Keratinocyte (primary cell): ENCODE measurements around the gene ERC1. TPM values are rescaled to one million over a fixed set of nuclear protein-coding genes. Genes with fewer than 3 reads are reported as not detected.
A peak's percentile ranks its signal among the peaks of the same experiment; 100 is the strongest.

Experiments
- DNase-seq: peaks from one replicate; pipeline ENCODE4 v3.0.0-alpha.2; 2011; ENCODE audit warnings: low read depth, missing footprints, low spot score
- FAIRE-seq: peaks from 2 replicates; lab custom pipeline; 2011; peaks lifted over from hg19 to GRCh38; lab: Jason Lieb, UNC
- H2AFZ ChIP-seq: 2 replicates; pipeline ENCODE4 v1.6.0; 2012; ENCODE audit warnings: low read length, control low read depth, inconsistent platforms; ENCODE audit not compliant: control insufficient read depth
- H3K27ac ChIP-seq: 2 replicates; pipeline ENCODE4 v1.5.1; 2011; ENCODE audit warnings: low read length; ENCODE audit not compliant: control insufficient read depth, insufficient read depth
- H3K27me3 ChIP-seq: 3 replicates; pipeline ENCODE4 v1.6.0; 2011; ENCODE audit warnings: low read length; ENCODE audit not compliant: control insufficient read depth, insufficient read depth; ENCODE audit errors: extremely low read depth
- H3K36me3 ChIP-seq, 2 experiments: 2 replicates in 1 of 2; 3 replicates in 1 of 2; pipeline ENCODE4 v1.5.1; 2011; ENCODE audit warnings: low read length in 2 of 2, mild to moderate bottlenecking in 1 of 2; ENCODE audit not compliant: control insufficient read depth in 2 of 2, insufficient read depth in 2 of 2; ENCODE audit errors: extremely low read depth in 1 of 2
- H3K4me1 ChIP-seq: 3 replicates; pipeline ENCODE4 v1.5.1; 2011; ENCODE audit warnings: low read length; ENCODE audit not compliant: control insufficient read depth, insufficient read depth; ENCODE audit errors: extremely low read depth
- H3K4me2 ChIP-seq: 3 replicates; pipeline ENCODE4 v1.6.0; 2011; ENCODE audit warnings: low read depth, low read length; ENCODE audit not compliant: control insufficient read depth, insufficient read depth; ENCODE audit errors: extremely low read depth
- H3K4me3 ChIP-seq, 3 experiments: fragments of 200-600 bp in 1 of 3; sonication (generic) in 1 of 3; 2 replicates in 2 of 3; 3 replicates in 1 of 3; pipeline ENCODE4 v1.5.1; 2011 to 2016; ENCODE audit warnings: low read length in 3 of 3, mild to moderate bottlenecking in 3 of 3, control low read depth in 2 of 3, inconsistent platforms in 1 of 3, low read depth in 1 of 3, mixed read lengths in 1 of 3, mixed run types in 1 of 3, moderate library complexity in 1 of 3; ENCODE audit not compliant: control insufficient read depth in 2 of 3, insufficient read depth in 2 of 3; ENCODE audit errors: extremely low read depth in 1 of 3
- H3K79me2 ChIP-seq: 2 replicates; pipeline ENCODE4 v1.6.0; 2012; ENCODE audit warnings: low read length; ENCODE audit not compliant: control insufficient read depth, insufficient read depth
- H3K9ac ChIP-seq: 3 replicates; pipeline ENCODE4 v1.6.0; 2011; ENCODE audit warnings: low read length; ENCODE audit not compliant: control insufficient read depth, insufficient read depth; ENCODE audit errors: extremely low read depth
- H3K9me1 ChIP-seq: 3 replicates; pipeline ENCODE4 v1.6.0; 2011; ENCODE audit warnings: low read length; ENCODE audit not compliant: control insufficient read depth, insufficient read depth; ENCODE audit errors: extremely low read depth
- H3K9me3 ChIP-seq: 2 replicates; pipeline ENCODE4 v1.5.1; 2012; ENCODE audit warnings: low read depth, low read length; ENCODE audit not compliant: control insufficient read depth
- H4K20me1 ChIP-seq: 3 replicates; pipeline ENCODE4 v1.6.0; 2011; ENCODE audit warnings: low read length; ENCODE audit not compliant: control insufficient read depth, insufficient read depth; ENCODE audit errors: extremely low read depth
- EZH2 ChIP-seq: IDR thresholded peaks from one replicate; pipeline ENCODE4 v1.6.1; 2012; ENCODE audit warnings: inconsistent platforms, mild to moderate bottlenecking, low read length, moderate library complexity
- dilution Hi-C: fragments of 300-500 bp; cut with MboI; formaldehyde crosslinking; loops from one replicate; pipeline ENCODE4 v1.7.0; 2020; ENCODE audit warnings: low sequenced_read_pairs; ENCODE audit not compliant: extremely low pct_ligation_motif_present
- polyA minus RNA-seq, 3 experiments: library from RNA; depleted of rRNA, polyadenylated mRNA; stranded (reverse); fragments of >200 nt; gene quantifications; 1 replicate in 1 of 3; 2 replicates in 1 of 3; 3 replicates in 1 of 3; pipeline ENCODE4 v1.2.3, GENCODE V29; 2011
- polyA plus RNA-seq, 5 experiments: library from polyadenylated mRNA; depleted of rRNA in 3 of 5; stranded (reverse) in 3 of 5; stranded (forward) in 1 of 5; unstranded in 1 of 5; fragments of >200 nt; gene quantifications; 1 replicate in 1 of 5; 2 replicates in 3 of 5; 3 replicates in 1 of 5; pipeline versions ENCODE4 v1.2.1 to v1.2.3, GENCODE V29; 2011 to 2012; ENCODE audit warnings: missing spikeins in 2 of 5, low read depth in 1 of 5, low replicate concordance in 1 of 5
- TF ChIP-seq, protein P1 (sequence below), 3 experiments: IDR thresholded peaks in 1 of 3; conservative IDR thresholded peaks in 1 of 3; optimal IDR thresholded peaks in 1 of 3; 2 replicates in 2 of 3; 3 replicates in 1 of 3; pipeline versions ENCODE3 to v1.5.1; 2011; ENCODE audit warnings: low read length in 3 of 3, mild to moderate bottlenecking in 3 of 3, moderate library complexity in 2 of 3, control low read depth in 1 of 3, inconsistent platforms in 1 of 3; ENCODE audit not compliant: insufficient read depth in 2 of 3; ENCODE audit errors: extremely low read depth in 1 of 3

The ERC1 gene
- polyA plus RNA-seq, result 13.1 to 23.9 TPM (median 16.1 TPM) in 3 replicates
- 77.6 TPM for polyA plus RNA-seq (2011; ENCODE audit: low read depth)
- polyA plus RNA-seq (2011; cell fraction: cytosol; rRNA removed), result 15.3 and 17.2 TPM in 2 replicates
- 43.6 and 49.0 TPM in 2 replicates for polyA plus RNA-seq (2011; cell fraction: nucleus; rRNA removed)
- polyA plus RNA-seq (2012; ENCODE audit: low replicate concordance), result 14.2 and 28.4 TPM in 2 replicates
- 48.5 to 75.9 TPM (median 70.3 TPM) in 3 replicates for polyA minus RNA-seq
- 28.8 TPM for polyA minus RNA-seq (2011; cell fraction: cytosol; rRNA and poly(A)+ RNA removed)
- 56.7 and 120 TPM in 2 replicates for polyA minus RNA-seq (2011; cell fraction: nucleus; rRNA and poly(A)+ RNA removed)

GRCh38 chr12:990661-991349, at the start of gene ERC1:
ERC1 (plus strand) TSS chr12:991223; CDS start chr12:1027904, 36,681 bp downstream.
- DNase-seq, result no peak

DNA sequence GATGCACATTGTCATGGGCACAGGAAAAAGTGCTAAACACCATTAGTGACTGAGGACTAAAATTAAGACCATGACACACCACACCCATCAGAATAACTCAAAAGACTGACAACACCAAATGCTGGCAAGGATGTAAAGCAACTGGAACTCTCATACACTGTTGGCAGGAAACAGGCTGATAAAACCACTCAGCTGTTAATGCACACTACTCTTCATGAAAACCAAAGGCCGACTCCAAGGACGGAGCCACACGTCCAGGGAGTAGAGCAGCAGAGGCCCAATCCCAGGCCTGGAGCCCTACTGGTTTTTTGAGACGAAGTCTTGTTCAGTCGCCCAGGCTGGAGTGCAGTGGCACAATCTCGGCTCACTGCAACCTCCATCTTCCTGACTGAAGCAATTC, 48.0 kb upstream of the ERC1 start:
- no peaks in the 10 kb centered on the region for H3K9me3 ChIP-seq
- no peak overlapping the region for H3K4me3 ChIP-seq
- H3K36me3 ChIP-seq, result peaks cover 4 to 7% of the 10 kb centered on the region in 2 experiments
- peaks cover 3% of the 10 kb centered on the region for H3K4me1 ChIP-seq
- no peak overlapping the region for H3K4me2 ChIP-seq
- DNase-seq (no peak), FAIRE-seq (no peak)
- dilution Hi-C loops, result loop anchor here (10.0 kb wide), 1 partner anchor 132 kb away; no protein-coding TSS in a partner anchor
- no peak overlapping the region for H3K27ac ChIP-seq
- H4K20me1 ChIP-seq, result no peaks in the 10 kb centered on the region
- H2AFZ ChIP-seq, result no peak overlapping the region
- no peaks in the 10 kb centered on the region for H3K27me3 ChIP-seq
- no peak overlapping the region for H3K9ac ChIP-seq
- peaks cover 47% of the 10 kb centered on the region for H3K79me2 ChIP-seq
- H3K9me1 ChIP-seq, result no peaks in the 10 kb centered on the region
- no peak for TF ChIP-seq EZH2
- TF ChIP-seq, protein P1, sequence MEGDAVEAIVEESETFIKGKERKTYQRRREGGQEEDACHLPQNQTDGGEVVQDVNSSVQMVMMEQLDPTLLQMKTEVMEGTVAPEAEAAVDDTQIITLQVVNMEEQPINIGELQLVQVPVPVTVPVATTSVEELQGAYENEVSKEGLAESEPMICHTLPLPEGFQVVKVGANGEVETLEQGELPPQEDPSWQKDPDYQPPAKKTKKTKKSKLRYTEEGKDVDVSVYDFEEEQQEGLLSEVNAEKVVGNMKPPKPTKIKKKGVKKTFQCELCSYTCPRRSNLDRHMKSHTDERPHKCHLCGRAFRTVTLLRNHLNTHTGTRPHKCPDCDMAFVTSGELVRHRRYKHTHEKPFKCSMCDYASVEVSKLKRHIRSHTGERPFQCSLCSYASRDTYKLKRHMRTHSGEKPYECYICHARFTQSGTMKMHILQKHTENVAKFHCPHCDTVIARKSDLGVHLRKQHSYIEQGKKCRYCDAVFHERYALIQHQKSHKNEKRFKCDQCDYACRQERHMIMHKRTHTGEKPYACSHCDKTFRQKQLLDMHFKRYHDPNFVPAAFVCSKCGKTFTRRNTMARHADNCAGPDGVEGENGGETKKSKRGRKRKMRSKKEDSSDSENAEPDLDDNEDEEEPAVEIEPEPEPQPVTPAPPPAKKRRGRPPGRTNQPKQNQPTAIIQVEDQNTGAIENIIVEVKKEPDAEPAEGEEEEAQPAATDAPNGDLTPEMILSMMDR (optimal IDR thresholded peaks at IDR 0.05 in 1 of 3, IDR thresholded peaks at IDR 0.05 in 1 of 3, conservative IDR thresholded peaks at IDR 0.05 in 1 of 3; ENCODE audit: extremely low read depth in 1 of 3, insufficient read depth in 2 of 3, low read length in 3 of 3), result no peak

More at GRCh38 chr12:990661-991349, at the start of gene ERC1:
- Histone ChIP-seq H3K27me3 (no peaks in the 10 kb centered on the region), H2AFZ (peak within 1 kb of the TSS; percentile 99), H4K20me1 (no peaks in the 10 kb centered on the region), H3K4me3 (peak within 1 kb of the TSS; percentile 73 to 86 (median 77)), H3K4me1 (peaks cover 36% of the 10 kb centered on the region), H3K9me1 (no peaks in the 10 kb centered on the region), H3K9me3 (no peaks in the 10 kb centered on the region), H3K4me2 (peak within 1 kb of the TSS; percentile 95), H3K36me3 (no peaks in the 10 kb centered on the region), H3K79me2 (peaks cover 47% of the 10 kb centered on the region), H3K27ac (peak within 1 kb of the TSS; percentile 95), H3K9ac (peak within 1 kb of the TSS; percentile 97)
- no peak for FAIRE-seq
- dilution Hi-C loops, result no loop called here
- TF ChIP-seq EZH2, result no peak
- TF ChIP-seq, protein P1 (optimal IDR thresholded peaks at IDR 0.05 in 1 of 3, IDR thresholded peaks at IDR 0.05 in 1 of 3, conservative IDR thresholded peaks at IDR 0.05 in 1 of 3; ENCODE audit: extremely low read depth in 1 of 3, insufficient read depth in 2 of 3, low read length in 3 of 3), result peak in 1 of 3 experiments; percentile 8
